Measurements from ENCODE around the gene CCDC40.

Gene CCDC40

GRCh38 chr17:80047176-80047575, 10.7 kb downstream of the CCDC40 start:
- DNase-seq (ENCODE audit: low spot score): no peak

GRCh38 chr17:80049986-80050385, 13.5 kb downstream of the CCDC40 start:
- DNase-seq (ENCODE audit: low spot score): no peak

- DNase-seq (ENCODE audit: low spot score): no peak
These were observed 14.3 kb downstream of the CCDC40 start for GRCh38 chr17:80050706-80051105.

GRCh38 chr17:80051681-80052080, 15.2 kb downstream of the CCDC40 start:
- no peak for DNase-seq (ENCODE audit: low spot score)

- no peak for DNase-seq (ENCODE audit: low spot score)
These were observed 16.7 kb downstream of the CCDC40 start for GRCh38 chr17:80053102-80053501.

GRCh38 chr17:80055597-80055996, 19.2 kb downstream of the CCDC40 start:
- no peak for DNase-seq (ENCODE audit: low spot score)

GRCh38 chr17:80058311-80058955, 22.0 kb downstream of the CCDC40 start:
- DNase-seq (ENCODE audit: low spot score): no peak

- DNase-seq (ENCODE audit: low spot score): no peak
These were observed 24.2 kb downstream of the CCDC40 start for GRCh38 chr17:80060644-80061043.

- DNase-seq (ENCODE audit: low spot score): no peak
These were observed 25.0 kb downstream of the CCDC40 start for GRCh38 chr17:80061421-80061820.

- no peak for DNase-seq (ENCODE audit: low spot score)
These were observed 27.6 kb downstream of the CCDC40 start for GRCh38 chr17:80063830-80064585.

- no peak for DNase-seq (ENCODE audit: low spot score)
These were observed 28.3 kb downstream of the CCDC40 start for GRCh38 chr17:80064696-80065095.

- DNase-seq (ENCODE audit: low spot score): no peak
These were observed 29.2 kb downstream of the CCDC40 start for GRCh38 chr17:80065478-80066170.

GRCh38 chr17:80067393-80067986, 31.0 kb downstream of the CCDC40 start:
- DNase-seq (ENCODE audit: low spot score): no peak

- no peak for DNase-seq (ENCODE audit: low spot score)
These were observed 32.1 kb downstream of the CCDC40 start for GRCh38 chr17:80068301-80069222.

GRCh38 chr17:80070375-80071115, 34.1 kb downstream of the CCDC40 start:
- no peak for DNase-seq (ENCODE audit: low spot score)

- no peak for DNase-seq (ENCODE audit: low spot score)
These were observed 34.8 kb downstream of the CCDC40 start for GRCh38 chr17:80071116-80071841.

GRCh38 chr17:80072410-80072809, 36.0 kb downstream of the CCDC40 start:
- DNase-seq (ENCODE audit: low spot score): no peak

- no peak for DNase-seq (ENCODE audit: low spot score)
These were observed 43.6 kb downstream of the CCDC40 start for GRCh38 chr17:80080081-80080480.

- DNase-seq (ENCODE audit: low spot score): no peak
These were observed 45.2 kb downstream of the CCDC40 start for GRCh38 chr17:80081596-80081995.
